T-helper 2 cell (primary cell): Measurements from ENCODE around the gene TADA1.
"Not testable (repeated sequence)": the region's sequence is repeated elsewhere in the genome, so short reads cannot be mapped to it uniquely, and the experiment has no call there.

Experiments
- DNase-seq, 5 experiments: peaks; one replicate each; pipeline versions ENCODE4 v3.0.0 to v3.0.0-alpha.2; 2012 to 2022

Gene TADA1

GRCh38 chr1:166889776-166890175 lies 13.7 kb upstream of the TADA1 start:
- no peak for DNase-seq

- DNase-seq = no peak
Observed at GRCh38 chr1:166888373-166889111, 12.5 kb upstream of the TADA1 start.

- DNase-seq = peak in 1 of 5 experiments; percentile 55
Observed at GRCh38 chr1:166884971-166885370, 8.9 kb upstream of the TADA1 start.

- DNase-seq = peak in 2 of 5 experiments; percentile 9 to 52
Observed at GRCh38 chr1:166884040-166884642, 8.1 kb upstream of the TADA1 start.

- DNase-seq = no peak
Observed at GRCh38 chr1:166882893-166883292, 6.8 kb upstream of the TADA1 start.

DNA sequence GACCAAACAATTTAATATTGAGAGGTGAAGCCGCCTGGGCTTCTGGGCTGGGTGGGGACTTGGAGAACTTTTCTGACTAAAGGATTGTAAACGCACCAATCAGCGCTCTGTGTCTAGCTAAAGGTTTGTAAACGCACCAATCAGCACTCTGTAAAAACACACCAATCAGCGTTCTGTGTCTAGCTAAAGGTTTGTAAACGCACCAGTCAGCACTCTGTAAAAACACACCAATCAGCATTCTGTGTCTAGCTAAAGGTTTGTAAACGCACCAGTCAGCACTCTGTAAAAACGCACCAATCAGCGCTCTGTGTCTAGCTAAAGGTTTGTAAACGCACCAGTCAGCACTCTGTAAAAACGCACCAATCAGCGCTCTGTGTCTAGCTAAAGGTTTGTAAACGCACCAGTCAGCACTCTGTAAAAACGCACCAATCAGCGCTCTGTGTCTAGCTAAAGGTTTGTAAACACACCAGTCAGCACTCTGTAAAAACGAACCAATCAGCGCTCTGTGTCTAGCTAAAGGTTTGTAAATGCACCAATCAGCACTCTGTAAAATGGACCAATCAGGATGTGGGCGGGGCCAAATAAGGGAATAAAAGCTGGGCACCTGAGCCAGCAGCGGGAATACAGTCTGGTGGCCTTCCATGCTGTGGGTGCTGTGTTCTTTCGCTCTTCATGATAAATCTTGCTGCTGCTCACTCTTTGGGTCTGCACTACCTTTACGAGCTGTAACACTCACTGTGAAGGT lies 2.3 kb upstream of the TADA1 start:
- DNase-seq = not testable (repeated sequence)

GRCh38 chr1:166876540-166876838 lies 425 bp upstream of the TADA1 start:
- no peak for DNase-seq

DNA sequence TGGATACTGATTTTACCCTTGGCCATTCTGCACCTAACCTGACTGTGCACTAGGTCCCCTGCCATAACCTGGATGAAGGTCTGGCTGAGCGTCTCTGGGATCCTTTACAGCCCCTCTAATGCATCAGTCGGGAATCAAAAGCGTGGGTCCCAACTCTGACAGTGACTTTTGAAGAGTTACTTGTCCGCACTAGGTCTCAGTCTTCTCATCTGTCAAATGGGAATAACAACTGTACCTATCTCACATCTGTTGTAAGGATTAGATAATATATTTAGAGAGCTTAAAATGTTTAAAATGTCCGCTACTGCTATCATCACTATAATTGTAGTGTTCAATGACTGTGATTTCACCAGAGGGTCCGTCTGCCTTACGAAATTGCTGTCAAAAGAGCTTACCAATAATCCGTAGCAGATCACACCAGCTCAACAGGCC lies 746 bp downstream of the TADA1 start:
- DNase-seq = peak in 1 of 5 experiments; percentile 7

DNA sequence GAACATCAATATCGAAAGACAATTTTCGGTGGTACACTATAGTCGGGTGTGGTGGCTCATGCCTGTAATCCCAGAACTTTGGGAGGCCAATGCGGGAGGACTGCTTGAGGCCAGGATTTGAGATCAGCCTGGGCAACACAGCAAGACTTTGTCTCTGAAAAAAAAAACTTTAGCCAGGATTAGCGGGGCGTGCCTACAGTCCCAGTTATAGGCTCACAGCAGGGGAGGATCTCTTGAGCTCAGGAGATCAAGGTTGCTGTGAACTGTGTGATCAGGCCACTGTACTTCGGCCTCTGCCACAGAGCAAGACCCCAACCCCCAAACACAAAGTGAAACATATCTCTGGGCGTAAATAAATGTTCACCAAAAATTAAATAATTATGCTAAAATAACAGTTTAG lies 1.6 kb downstream of the TADA1 start:
- no peak for DNase-seq

GRCh38 chr1:166870584-166870983 lies 5.5 kb downstream of the TADA1 start:
- DNase-seq = no peak

- peak in 1 of 5 experiments; percentile 30 for DNase-seq
Observed at GRCh38 chr1:166869318-166870099, 6.6 kb downstream of the TADA1 start.

GRCh38 chr1:166868639-166869038 lies 7.4 kb downstream of the TADA1 start:
- DNase-seq = no peak

GRCh38 chr1:166865926-166866325 lies 10.1 kb downstream of the TADA1 start:
- DNase-seq = no peak

GRCh38 chr1:166859597-166859996 lies 16.5 kb downstream of the TADA1 start:
- no peak for DNase-seq

- DNase-seq = no peak
Observed at GRCh38 chr1:166858726-166859419, 17.2 kb downstream of the TADA1 start.

GRCh38 chr1:166857995-166858394 lies 18.1 kb downstream of the TADA1 start:
- DNase-seq = no peak

GRCh38 chr1:166855558-166855957 lies 20.5 kb downstream of the TADA1 start:
- no peak for DNase-seq

- no peak for DNase-seq
Observed at GRCh38 chr1:166852918-166853317, 23.1 kb downstream of the TADA1 start.

GRCh38 chr1:166849135-166849534 lies 26.9 kb downstream of the TADA1 start:
- no peak for DNase-seq

GRCh38 chr1:166848193-166848592 lies 27.9 kb downstream of the TADA1 start:
- DNase-seq = no peak

- no peak for DNase-seq
Observed at GRCh38 chr1:166844791-166845190, 31.3 kb downstream of the TADA1 start.
